Left ventricle myocardium inferior (tissue), 1 donor: ENCODE results near the gene MCC. TPM values are rescaled to one million over a fixed set of nuclear protein-coding genes. Genes with fewer than 3 reads are reported as not detected.
"Not testable (repeated sequence)": the region's sequence is repeated elsewhere in the genome, so short reads cannot be mapped to it uniquely, and the experiment has no call there.

Experiments
- DNase-seq: peaks from one replicate; pipeline ENCODE4 v3.0.0-alpha.2; 2020
- H3K27ac ChIP-seq: fragments of 200-600 bp; replicated peaks from 2 replicates; pipeline ENCODE4 v1.8.0; 2021
- H3K27me3 ChIP-seq: fragments of 200-600 bp; 2 replicates; pipeline ENCODE4 v1.8.0; 2021; ENCODE audit warnings: low read depth
- H3K36me3 ChIP-seq: fragments of 200-600 bp; 2 replicates; pipeline ENCODE4 v1.8.0; 2021
- H3K4me1 ChIP-seq: fragments of 200-600 bp; 2 replicates; pipeline ENCODE4 v1.8.0; 2021
- H3K4me3 ChIP-seq: fragments of 200-600 bp; 2 replicates; pipeline ENCODE4 v1.8.0; 2021; ENCODE audit warnings: mild to moderate bottlenecking, moderate library complexity
- H3K9me3 ChIP-seq: fragments of 200-600 bp; replicated peaks from 2 replicates; pipeline ENCODE4 v1.8.0; 2021
- CTCF ChIP-seq: fragments of 200-600 bp; IDR thresholded peaks from 2 replicates; pipeline ENCODE4 v1.8.0; 2021; ENCODE audit warnings: antibody characterized with exemption, mild to moderate bottlenecking, borderline replicate concordance
- intact Hi-C: fragments of 100-400 bp; cut with micrococcal nuclease; formaldehyde crosslinking; loops from one replicate; pipeline ENCODE4 v1.11.0; 2022
- total RNA-seq: library from RNA; stranded (reverse); fragmentation: NEBNext Ultra II Directional; extraction: Animal tissue kit (Norgen Biotek cat#: 25700); gene quantifications from one replicate; pipeline ENCODE4 v1.2.1, GENCODE V29; 2021
- donor health status: DM: no; HTN: yes; CAD: no; lungs with severe emphysema.

Gene MCC
- total RNA-seq, 1 donor from 2014 or later = 31.6 TPM

DNA sequence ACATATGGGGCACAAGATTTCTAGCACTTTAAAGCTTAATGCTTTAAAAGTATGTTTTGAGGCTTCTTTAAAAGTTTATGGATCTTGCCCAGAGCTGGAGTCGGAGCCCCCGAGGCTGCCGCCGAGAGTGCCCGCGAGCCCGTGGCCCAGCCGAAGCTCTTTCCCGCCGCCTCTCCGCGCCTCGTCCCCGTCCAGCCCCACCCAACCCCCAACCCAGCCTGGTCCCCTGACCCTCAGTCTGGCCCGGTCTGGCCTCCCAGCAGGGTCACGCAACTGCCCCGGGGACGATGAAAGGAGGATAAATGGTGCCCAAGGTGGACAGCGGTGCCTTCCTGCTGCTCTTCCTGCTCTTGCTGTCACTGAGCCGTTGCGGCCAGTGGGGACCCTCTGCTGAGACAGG, 55.2 kb downstream of the MCC start:
- intact Hi-C loops = no loop called here
- no peaks in the 10 kb centered on the region for H3K27me3 ChIP-seq

GRCh38 chr5:113427871-113428574, 60.2 kb downstream of the MCC start:
- no peaks in the 10 kb centered on the region for H3K27me3 ChIP-seq
- no peak overlapping the region for H3K27ac ChIP-seq
- H3K9me3 ChIP-seq = no peaks in the 10 kb centered on the region
- no peak overlapping the region for H3K4me3 ChIP-seq
- intact Hi-C loops = no loop called here
- TF ChIP-seq CTCF = no peak
- H3K36me3 ChIP-seq = no peaks in the 10 kb centered on the region
- no peaks in the 10 kb centered on the region for H3K4me1 ChIP-seq
- no peak for DNase-seq

More for the DNA sequence above, 55.2 kb downstream of the MCC start:
- H3K36me3 ChIP-seq = no peaks in the 10 kb centered on the region
- peaks cover 16% of the 10 kb centered on the region for H3K4me1 ChIP-seq
- DNase-seq = no peak
- H3K4me3 ChIP-seq = no peak overlapping the region
- TF ChIP-seq CTCF = no peak
- no peaks in the 10 kb centered on the region for H3K9me3 ChIP-seq
- no peak overlapping the region for H3K27ac ChIP-seq

- Histone ChIP-seq H3K9me3 (no peaks in the 10 kb centered on the region), H3K27ac (no peak overlapping the region), H3K4me3 (no peak overlapping the region), H3K4me1 (no peaks in the 10 kb centered on the region), H3K36me3 (no peaks in the 10 kb centered on the region), H3K27me3 (no peaks in the 10 kb centered on the region)
- intact Hi-C loops = no loop called here
- DNase-seq = no peak
- no peak for TF ChIP-seq CTCF
Observed at GRCh38 chr5:113425909-113426308, 62.3 kb downstream of the MCC start.

- H3K4me1 ChIP-seq = no peaks in the 10 kb centered on the region
- no peak overlapping the region for H3K27ac ChIP-seq
- intact Hi-C loops = no loop called here
- no peak overlapping the region for H3K4me3 ChIP-seq
- H3K27me3 ChIP-seq = no peaks in the 10 kb centered on the region
- TF ChIP-seq CTCF = no peak
- no peak for DNase-seq
- H3K36me3 ChIP-seq = no peaks in the 10 kb centered on the region
- H3K9me3 ChIP-seq = no peaks in the 10 kb centered on the region
Observed at GRCh38 chr5:113421693-113422092, 66.6 kb downstream of the MCC start.

GRCh38 chr5:113405530-113405929, 82.7 kb downstream of the MCC start:
- TF ChIP-seq CTCF = no peak
- Histone ChIP-seq H3K36me3 (no peaks in the 10 kb centered on the region), H3K4me3 (no peak overlapping the region), H3K9me3 (no peaks in the 10 kb centered on the region), H3K4me1 (no peaks in the 10 kb centered on the region), H3K27ac (no peak overlapping the region), H3K27me3 (no peaks in the 10 kb centered on the region)
- no peak for DNase-seq
- intact Hi-C loops = no loop called here

- no peak for DNase-seq
- Histone ChIP-seq H3K4me1 (no peaks in the 10 kb centered on the region), H3K27me3 (no peaks in the 10 kb centered on the region), H3K9me3 (no peaks in the 10 kb centered on the region), H3K4me3 (no peak overlapping the region), H3K27ac (no peak overlapping the region), H3K36me3 (no peaks in the 10 kb centered on the region)
- intact Hi-C loops = no loop called here
- no peak for TF ChIP-seq CTCF
Observed at GRCh38 chr5:113404269-113404668, 84.0 kb downstream of the MCC start.

DNA sequence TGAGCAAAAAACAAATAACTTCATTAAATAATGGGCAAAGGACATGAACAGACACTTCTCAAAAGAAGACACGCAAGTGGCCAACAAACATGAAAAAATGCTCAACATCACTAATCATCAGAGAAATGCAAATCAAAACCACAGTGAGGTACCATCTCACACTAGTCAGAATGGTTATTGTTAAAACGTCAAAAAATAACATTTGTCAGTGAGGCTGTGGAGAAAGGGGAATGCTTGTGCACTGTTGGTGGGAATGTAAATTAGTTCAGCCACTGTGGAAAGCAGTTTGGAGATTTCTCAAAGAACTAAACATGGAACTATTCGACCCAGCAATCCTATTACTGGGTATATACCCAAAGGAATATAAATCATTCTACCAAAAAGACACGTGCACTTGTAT, 90.3 kb downstream of the MCC start:
- H3K27me3 ChIP-seq, H3K9me3 ChIP-seq, H3K4me1 ChIP-seq, intact Hi-C loops, H3K27ac ChIP-seq, H3K4me3 ChIP-seq, H3K36me3 ChIP-seq, DNase-seq: not testable (repeated sequence)
